Colonic mucosa (tissue), 4 donors: ENCODE measurements around the gene TMEM161B. TPM values are rescaled to one million over a fixed set of nuclear protein-coding genes. Genes with fewer than 3 reads are reported as not detected.

Source experiments
- DNase-seq: peaks from one replicate; pipeline ENCODE4 v3.0.0-alpha.2; 2020
- H3K27ac ChIP-seq: fragments of 200-600 bp; one replicate; pipeline ENCODE4 v1.8.0; 2021
- H3K27me3 ChIP-seq: fragments of 200-600 bp; one replicate; pipeline ENCODE4 v1.8.0; 2021
- H3K36me3 ChIP-seq: fragments of 200-600 bp; one replicate; pipeline ENCODE4 v1.8.0; 2021
- H3K4me1 ChIP-seq: fragments of 200-600 bp; one replicate; pipeline ENCODE4 v1.8.0; 2021; ENCODE audit warnings: mild to moderate bottlenecking
- H3K4me3 ChIP-seq: fragments of 200-600 bp; one replicate; pipeline ENCODE4 v1.8.0; 2021
- H3K9ac ChIP-seq, 2 donors: one replicate each; pipeline ENCODE4 v1.7.0; 2013; ENCODE audit warnings: control low read depth in 2 of 2, low read depth in 2 of 2, low read length in 2 of 2
- H3K9me3 ChIP-seq: fragments of 200-600 bp; one replicate; pipeline ENCODE4 v1.8.0; 2021
- CTCF ChIP-seq: fragments of 200-600 bp; IDR thresholded peaks from one replicate; pipeline ENCODE4 v1.8.0; 2022; ENCODE audit warnings: antibody characterized with exemption, mild to moderate bottlenecking
- intact Hi-C: fragments of 100-400 bp; cut with DNase I; formaldehyde crosslinking; loops from one replicate; pipeline ENCODE4 v1.14.1; 2022
- total RNA-seq, 2 donors: library from RNA; stranded (reverse); fragmentation: NEBNext Ultra II Directional in 1 of 2; extraction: Animal tissue kit (Norgen Biotek cat#: 25700) in 1 of 2; gene quantifications; one replicate each; pipeline ENCODE4 v1.2.1, GENCODE V29; 2021
- donor health status: healthy.
- donor health status: DM: no; HTN: no; CAD: no.
- donor health status: DM: no; HTN: no; CAD: no.

The TMEM161B gene
- total RNA-seq, 2 donors from 2014 or later: 18.6 to 20.8 TPM

GRCh38 chr5:88250010-88250409 lies 18.6 kb downstream of the TMEM161B start:
- no peaks in the 10 kb centered on the region for H3K4me1 ChIP-seq
- H3K27me3 ChIP-seq: no peaks in the 10 kb centered on the region
- H3K27ac ChIP-seq: no peak overlapping the region
- H3K9ac ChIP-seq: no peak overlapping the region
- TF ChIP-seq CTCF: no peak
- no peaks in the 10 kb centered on the region for H3K9me3 ChIP-seq
- DNase-seq: no peak
- intact Hi-C loops: no loop called here
- no peak overlapping the region for H3K4me3 ChIP-seq
- H3K36me3 ChIP-seq: no peaks in the 10 kb centered on the region

- H3K9me3 ChIP-seq: no peaks in the 10 kb centered on the region
- H3K4me3 ChIP-seq: no peak overlapping the region
- H3K9ac ChIP-seq: no peak overlapping the region
- no peak for TF ChIP-seq CTCF
- H3K36me3 ChIP-seq: no peaks in the 10 kb centered on the region
- H3K27me3 ChIP-seq: no peaks in the 10 kb centered on the region
- H3K27ac ChIP-seq: no peak overlapping the region
- H3K4me1 ChIP-seq: no peaks in the 10 kb centered on the region
- DNase-seq: no peak
- intact Hi-C loops: no loop called here
These were observed 19.7 kb downstream of the TMEM161B start for GRCh38 chr5:88248743-88249540.

DNA sequence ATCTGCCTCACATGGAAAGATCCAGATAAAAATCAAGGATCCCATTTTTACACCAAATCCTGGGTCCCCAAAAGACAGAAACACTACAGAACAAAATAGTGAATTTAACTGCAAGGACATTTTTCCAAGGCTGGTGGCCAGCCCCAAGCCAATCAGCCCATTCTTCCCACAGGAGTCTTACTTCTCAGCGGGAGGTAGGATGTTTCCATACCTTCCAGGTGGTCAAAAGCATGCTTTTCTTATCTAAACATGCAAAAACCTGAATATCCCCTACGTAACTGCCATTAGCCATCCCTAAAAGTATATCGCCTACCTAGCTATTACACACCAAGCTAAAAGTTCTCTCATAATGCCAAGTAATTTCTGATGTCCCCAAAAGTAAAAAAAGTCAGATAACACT lies 20.6 kb downstream of the TMEM161B start:
- H3K9me3 ChIP-seq: no peaks in the 10 kb centered on the region
- H3K4me1 ChIP-seq: no peaks in the 10 kb centered on the region
- no peak overlapping the region for H3K4me3 ChIP-seq
- no peak for DNase-seq
- no peaks in the 10 kb centered on the region for H3K36me3 ChIP-seq
- H3K27ac ChIP-seq: no peak overlapping the region
- intact Hi-C loops: no loop called here
- no peak overlapping the region for H3K9ac ChIP-seq
- TF ChIP-seq CTCF: no peak
- H3K27me3 ChIP-seq: no peaks in the 10 kb centered on the region

DNA sequence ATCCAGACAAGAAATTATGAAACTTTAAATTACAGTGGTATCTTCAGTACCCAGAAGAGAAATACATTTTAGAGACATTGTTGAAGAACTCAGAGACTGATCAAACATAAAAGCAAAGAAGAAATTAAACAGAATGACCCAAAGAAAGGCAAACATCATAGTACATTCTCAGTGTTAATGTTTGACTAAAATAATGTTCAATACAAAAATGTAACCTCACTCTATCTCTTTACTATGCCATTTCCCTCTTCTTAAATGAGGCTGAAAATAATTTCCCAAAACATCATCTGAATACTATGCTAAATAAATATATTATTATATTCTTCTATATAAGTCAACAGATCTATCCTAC lies 22.8 kb downstream of the TMEM161B start:
- Histone ChIP-seq H3K9ac (no peak overlapping the region), H3K4me1 (no peaks in the 10 kb centered on the region), H3K36me3 (no peaks in the 10 kb centered on the region), H3K27ac (no peak overlapping the region), H3K4me3 (no peak overlapping the region), H3K9me3 (no peaks in the 10 kb centered on the region), H3K27me3 (no peaks in the 10 kb centered on the region)
- intact Hi-C loops: no loop called here
- TF ChIP-seq CTCF: no peak
- DNase-seq: no peak

DNA sequence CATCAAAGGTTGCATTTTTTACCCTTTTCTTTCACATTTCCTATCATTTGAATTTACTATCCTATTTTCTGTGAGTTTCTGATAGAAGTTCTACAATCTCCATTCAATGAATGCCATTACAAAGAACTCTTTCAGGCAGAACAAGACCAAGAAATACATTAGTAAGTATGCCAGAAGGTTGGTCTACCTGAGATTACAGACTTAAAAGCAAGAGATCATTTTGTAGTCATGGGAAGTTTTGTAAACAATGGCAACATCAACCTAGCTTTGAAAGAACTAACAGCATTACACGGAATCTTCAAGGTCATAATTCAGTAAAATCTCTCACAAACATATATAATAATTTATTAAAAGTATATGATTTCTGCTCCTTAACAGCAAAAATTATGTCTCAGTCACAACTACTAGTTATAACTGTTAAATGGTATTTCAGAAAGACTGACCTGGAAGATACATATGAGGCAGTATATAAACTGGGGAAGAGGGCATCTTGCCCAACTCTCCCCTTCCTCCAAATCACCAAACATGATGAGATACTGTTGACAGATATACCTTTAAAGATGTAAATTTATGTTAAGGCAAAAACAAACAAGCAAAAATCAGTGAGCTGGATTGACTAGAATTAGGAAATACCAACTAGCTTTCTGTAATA lies 23.3 kb downstream of the TMEM161B start:
- Histone ChIP-seq H3K27me3 (no peaks in the 10 kb centered on the region), H3K4me1 (no peaks in the 10 kb centered on the region), H3K27ac (no peak overlapping the region), H3K4me3 (no peak overlapping the region), H3K9me3 (no peaks in the 10 kb centered on the region), H3K36me3 (no peaks in the 10 kb centered on the region), H3K9ac (no peak overlapping the region)
- intact Hi-C loops: no loop called here
- no peak for TF ChIP-seq CTCF
- DNase-seq: no peak
